Measurements from ENCODE around the gene ADRM1.

DNA sequence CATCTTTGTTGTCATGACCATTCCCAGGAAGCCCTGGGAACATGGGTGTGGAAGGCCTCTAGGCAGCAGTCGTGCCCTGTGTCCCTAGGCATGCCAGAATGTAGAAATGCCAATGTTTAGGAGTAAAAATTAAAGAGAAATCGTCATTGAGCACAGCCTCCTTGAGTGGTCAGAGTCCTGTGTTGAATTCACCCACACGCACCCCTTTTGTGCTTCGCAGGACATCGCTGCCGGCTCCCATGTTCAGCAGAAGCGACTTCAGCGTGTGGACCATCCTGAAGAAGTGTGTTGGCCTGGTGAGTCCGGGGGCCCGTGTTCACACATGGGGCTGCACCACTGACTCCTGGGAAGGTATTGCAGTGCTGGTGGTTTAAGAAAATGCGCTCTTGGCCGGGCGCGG lies 39.4 kb upstream of the ADRM1 start:
- TF ChIP-seq CTCF (IDR thresholded peaks at IDR 0.05) (no peak), POLR2AphosphoS5 (IDR thresholded peaks at IDR 0.05) (no peak)

All from transverse colon (tissue), 4 donors.